AG04450 (cell line): ENCODE data around the gene GRN. TPM values are rescaled to one million over a fixed set of nuclear protein-coding genes. Genes with fewer than 3 reads are reported as not detected.

ENCODE experiments used
- CTCF ChIA-PET: fragments of 300-600, 350-600 bp; formaldehyde crosslinking; extraction: SDS; loops from one replicate; lab custom pipeline; 2022; ENCODE audit warnings: antibody characterized with exemption, inconsistent platforms; lab: Charles Lee
- POLR2A ChIA-PET: fragments of 350-600 bp; formaldehyde crosslinking; extraction: SDS; loops from one replicate; lab custom pipeline; 2021; ENCODE audit warnings: antibody characterized with exemption, inconsistent platforms; lab: Yijun Ruan, JAX
- DNase-seq: peaks from one replicate; pipeline ENCODE4 v3.0.0-alpha.2; 2011; ENCODE audit warnings: low read depth, low spot score
- H3K27ac ChIP-seq: one replicate; pipeline ENCODE4 v1.5.1; 2012; ENCODE audit warnings: low read depth, low read length, control low read depth
- H3K27me3 ChIP-seq: one replicate; pipeline ENCODE4 v1.6.0; 2012; ENCODE audit warnings: low read length; ENCODE audit not compliant: control insufficient read depth, insufficient read depth
- H3K4me3 ChIP-seq: 2 replicates; pipeline ENCODE4 v1.5.1; 2011; ENCODE audit warnings: mild to moderate bottlenecking, low read depth, low read length, control low read depth
- H3K9me3 ChIP-seq: 2 replicates; pipeline ENCODE4 v1.5.1; 2012; ENCODE audit warnings: low read length; ENCODE audit not compliant: control insufficient read depth, insufficient read depth
- polyA plus RNA-seq: library from polyadenylated mRNA; depleted of rRNA; stranded (reverse); fragments of >200 nt; gene quantifications from 2 replicates; pipeline ENCODE4 v1.2.3, GENCODE V29; 2011
- TF ChIP-seq, protein P1 (sequence below): IDR thresholded peaks from 2 replicates; pipeline ENCODE4 v1.5.1; 2011; ENCODE audit warnings: low read depth, low read length, control low read depth, inconsistent platforms

The GRN gene
- polyA plus RNA-seq, 1 experiment, result 203 TPM

DNA sequence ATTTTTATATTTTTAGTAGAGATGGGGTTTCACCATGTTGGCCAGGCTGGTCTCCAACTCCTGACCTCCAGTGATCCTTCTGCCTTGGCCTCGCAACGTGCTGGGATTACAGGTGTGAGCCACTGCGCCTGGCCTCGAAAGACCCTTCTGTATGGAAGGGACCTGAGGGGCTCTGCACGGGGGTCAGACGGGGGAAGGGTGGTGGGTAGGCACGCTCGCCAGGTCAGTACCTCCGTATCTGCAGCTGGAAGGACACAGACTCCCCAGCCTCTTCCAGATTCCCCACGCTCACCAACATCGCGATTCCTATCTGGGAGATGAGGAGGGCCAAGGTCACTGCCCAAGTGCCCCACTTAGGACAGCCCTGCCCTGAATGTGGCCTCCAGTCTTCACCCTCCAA is 31.7 kb downstream of the GRN start:
- no peak overlapping the region for H3K27ac ChIP-seq
- POLR2A ChIA-PET, result no interaction called here
- no peak for DNase-seq
- CTCF ChIA-PET, result interaction anchor here (0.8 to 3.2 kb wide), 2 partner anchors 13 to 167 kb away, joined by 3 to 18 read pairs; partner anchors contain the start of gene FAM171A2
- TF ChIP-seq, protein P1, sequence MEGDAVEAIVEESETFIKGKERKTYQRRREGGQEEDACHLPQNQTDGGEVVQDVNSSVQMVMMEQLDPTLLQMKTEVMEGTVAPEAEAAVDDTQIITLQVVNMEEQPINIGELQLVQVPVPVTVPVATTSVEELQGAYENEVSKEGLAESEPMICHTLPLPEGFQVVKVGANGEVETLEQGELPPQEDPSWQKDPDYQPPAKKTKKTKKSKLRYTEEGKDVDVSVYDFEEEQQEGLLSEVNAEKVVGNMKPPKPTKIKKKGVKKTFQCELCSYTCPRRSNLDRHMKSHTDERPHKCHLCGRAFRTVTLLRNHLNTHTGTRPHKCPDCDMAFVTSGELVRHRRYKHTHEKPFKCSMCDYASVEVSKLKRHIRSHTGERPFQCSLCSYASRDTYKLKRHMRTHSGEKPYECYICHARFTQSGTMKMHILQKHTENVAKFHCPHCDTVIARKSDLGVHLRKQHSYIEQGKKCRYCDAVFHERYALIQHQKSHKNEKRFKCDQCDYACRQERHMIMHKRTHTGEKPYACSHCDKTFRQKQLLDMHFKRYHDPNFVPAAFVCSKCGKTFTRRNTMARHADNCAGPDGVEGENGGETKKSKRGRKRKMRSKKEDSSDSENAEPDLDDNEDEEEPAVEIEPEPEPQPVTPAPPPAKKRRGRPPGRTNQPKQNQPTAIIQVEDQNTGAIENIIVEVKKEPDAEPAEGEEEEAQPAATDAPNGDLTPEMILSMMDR, result no peak
- H3K9me3 ChIP-seq, result no peaks in the 10 kb centered on the region; the same call in 1 of the 2 replicates
- H3K4me3 ChIP-seq, result no peak overlapping the region
- peaks cover 13% of the 10 kb centered on the region for H3K27me3 ChIP-seq

DNA sequence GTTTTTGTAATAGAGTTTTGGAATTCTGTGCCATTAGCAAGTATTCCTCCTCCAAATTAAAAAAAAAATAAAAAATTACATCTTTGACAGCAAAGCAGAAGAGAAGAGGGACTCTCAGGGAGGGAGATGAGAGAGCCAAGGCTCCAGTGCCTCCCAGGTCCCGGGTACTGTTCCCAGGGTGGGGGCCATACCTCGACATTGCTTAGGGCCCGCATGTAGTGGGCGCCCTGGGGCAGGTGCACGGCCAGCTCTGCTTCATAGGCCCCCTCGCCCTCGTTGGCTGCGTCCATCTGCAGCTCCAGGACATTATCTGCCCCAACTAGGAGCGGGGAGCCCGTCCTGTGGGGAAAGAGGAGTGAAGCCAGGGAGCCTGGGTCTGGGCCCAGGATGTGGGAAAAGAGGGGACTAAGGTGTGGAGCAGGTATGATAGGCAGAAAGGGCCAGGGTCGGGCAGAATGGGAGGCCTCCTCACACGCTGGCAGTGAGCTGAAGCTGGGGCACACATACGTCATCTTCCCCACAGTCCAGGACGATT is 33.1 kb downstream of the GRN start:
- Histone ChIP-seq H3K4me3 (no peak overlapping the region), H3K9me3 (no peaks in the 10 kb centered on the region; the same call in 1 of the 2 replicates), H3K27me3 (peaks cover 16% of the 10 kb centered on the region), H3K27ac (no peak overlapping the region)
- TF ChIP-seq, protein P1, result no peak
- no peak for DNase-seq
- POLR2A ChIA-PET, result no interaction called here
- CTCF ChIA-PET, result no interaction called here

DNA sequence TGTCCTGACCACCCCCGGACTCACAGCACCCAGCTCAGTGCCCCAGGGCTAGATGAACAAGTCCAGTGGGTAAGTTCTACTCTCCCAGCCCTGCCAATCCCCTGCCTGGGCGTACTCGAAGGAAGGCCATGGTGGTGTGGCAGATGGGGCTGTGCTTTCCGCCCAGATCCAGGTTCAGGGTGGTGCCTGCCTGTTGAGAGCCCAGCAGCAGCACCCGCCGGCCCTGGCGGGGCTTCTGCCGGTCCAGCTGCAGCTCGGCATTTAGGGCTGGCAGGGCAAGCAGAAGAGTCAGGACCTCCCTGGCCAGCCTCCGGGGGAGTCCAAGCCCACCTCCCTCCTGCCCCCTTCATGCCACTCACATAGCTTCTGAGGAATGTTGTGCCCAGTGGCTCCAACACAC is 34.8 kb downstream of the GRN start:
- TF ChIP-seq, protein P1, result no peak
- Histone ChIP-seq H3K27ac (no peak overlapping the region), H3K4me3 (no peak overlapping the region), H3K27me3 (peaks cover 32% of the 10 kb centered on the region), H3K9me3 (no peaks in the 10 kb centered on the region; the same call in 1 of the 2 replicates)
- ChIA-PET CTCF (no interaction called here), POLR2A (no interaction called here)
- no peak for DNase-seq

DNA sequence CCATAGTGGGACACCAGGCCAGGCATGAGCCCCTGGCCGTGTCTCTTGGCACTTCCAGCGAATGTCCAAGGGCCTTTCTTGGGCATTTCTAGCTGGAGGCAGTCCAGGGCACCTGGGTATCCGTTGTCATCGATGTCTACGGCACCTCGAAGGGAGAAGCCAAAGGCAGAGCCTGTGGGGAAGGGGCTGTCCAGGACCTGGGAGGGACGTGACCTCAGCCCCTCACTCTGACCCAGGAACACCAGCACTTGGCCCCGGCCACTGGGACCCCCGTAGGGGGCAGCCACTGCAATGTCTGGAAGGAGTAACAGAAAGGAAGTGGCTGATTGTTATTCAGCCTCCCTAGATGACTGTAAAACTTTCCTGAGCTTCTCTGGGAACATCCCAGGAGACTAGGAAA is 35.7 kb downstream of the GRN start:
- H3K4me3 ChIP-seq, result no peak overlapping the region
- CTCF ChIA-PET, result interaction anchor here (0.6 kb wide), 1 partner anchor 17 kb away, joined by 3 read pairs; the partner anchor contains the start of gene FAM171A2
- H3K9me3 ChIP-seq, result no peaks in the 10 kb centered on the region; the same call in 1 of the 2 replicates
- TF ChIP-seq, protein P1, result no peak
- DNase-seq, result no peak
- H3K27ac ChIP-seq, result no peak overlapping the region
- POLR2A ChIA-PET, result no interaction called here
- H3K27me3 ChIP-seq, result peaks cover 36% of the 10 kb centered on the region

DNA sequence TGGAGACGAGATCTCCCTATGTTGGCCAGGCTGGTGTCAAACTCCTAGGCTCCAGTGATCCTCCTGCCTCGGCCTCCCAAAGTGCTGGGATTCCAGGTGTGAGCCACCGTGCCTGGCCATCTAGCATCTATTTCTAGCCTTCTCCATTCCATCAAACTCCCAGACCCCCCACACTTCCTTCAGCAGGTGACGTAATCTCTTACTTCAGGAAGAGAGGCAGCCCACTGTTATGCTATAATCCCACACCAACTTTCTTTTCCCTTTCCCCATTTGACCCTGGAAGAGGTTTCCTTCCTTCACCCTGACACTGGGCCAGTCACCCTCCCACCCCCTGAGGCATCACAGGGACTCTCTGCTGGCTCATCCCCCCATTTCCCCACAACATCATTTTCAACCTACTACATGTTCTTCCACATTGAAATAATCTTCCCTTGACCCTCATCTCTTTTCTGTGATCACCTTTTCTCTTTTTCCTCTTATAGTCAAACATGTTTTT is 36.8 kb downstream of the GRN start:
- ChIA-PET POLR2A (no interaction called here), CTCF (interaction anchor here (0.6 kb wide), 1 partner anchor 536 kb away, joined by 3 read pairs; no protein-coding TSS in a partner anchor)
- Histone ChIP-seq H3K9me3 (no peaks in the 10 kb centered on the region; the same call in 1 of the 2 replicates), H3K4me3 (no peak overlapping the region), H3K27me3 (peaks cover 36% of the 10 kb centered on the region), H3K27ac (no peak overlapping the region)
- no peak for DNase-seq
- TF ChIP-seq, protein P1, result no peak
